SH-SY5Y (cell line): Measurements from ENCODE around the gene JSRP1.

ENCODE experiments used
- GATA2 ChIP-seq: IDR thresholded peaks from 2 replicates; pipeline ENCODE4 v1.6.1; 2011; ENCODE audit warnings: mild to moderate bottlenecking, low read depth, low read length
- GATA3 ChIP-seq: IDR thresholded peaks from 2 replicates; pipeline ENCODE4 v1.6.1; 2011; ENCODE audit warnings: low read depth, mild to moderate bottlenecking, low read length, moderate library complexity

- TF ChIP-seq GATA2 (no peak), GATA3 (no peak)
Observed at GRCh38 chr19:2303211-2303798, 47.1 kb upstream of the JSRP1 start.
